Activated T-helper 9 cell treated with anti-CD3 and anti-CD28 coated beads, Interleukin-2, amount 50 U/mL, for 16 hours (primary cell): ENCODE measurements around the gene P2RX7.

Experiments used
- DNase-seq: peaks from one replicate; pipeline ENCODE4 v3.0.0-alpha.2; 2020; ENCODE audit warnings: low read depth

The P2RX7 gene

DNA sequence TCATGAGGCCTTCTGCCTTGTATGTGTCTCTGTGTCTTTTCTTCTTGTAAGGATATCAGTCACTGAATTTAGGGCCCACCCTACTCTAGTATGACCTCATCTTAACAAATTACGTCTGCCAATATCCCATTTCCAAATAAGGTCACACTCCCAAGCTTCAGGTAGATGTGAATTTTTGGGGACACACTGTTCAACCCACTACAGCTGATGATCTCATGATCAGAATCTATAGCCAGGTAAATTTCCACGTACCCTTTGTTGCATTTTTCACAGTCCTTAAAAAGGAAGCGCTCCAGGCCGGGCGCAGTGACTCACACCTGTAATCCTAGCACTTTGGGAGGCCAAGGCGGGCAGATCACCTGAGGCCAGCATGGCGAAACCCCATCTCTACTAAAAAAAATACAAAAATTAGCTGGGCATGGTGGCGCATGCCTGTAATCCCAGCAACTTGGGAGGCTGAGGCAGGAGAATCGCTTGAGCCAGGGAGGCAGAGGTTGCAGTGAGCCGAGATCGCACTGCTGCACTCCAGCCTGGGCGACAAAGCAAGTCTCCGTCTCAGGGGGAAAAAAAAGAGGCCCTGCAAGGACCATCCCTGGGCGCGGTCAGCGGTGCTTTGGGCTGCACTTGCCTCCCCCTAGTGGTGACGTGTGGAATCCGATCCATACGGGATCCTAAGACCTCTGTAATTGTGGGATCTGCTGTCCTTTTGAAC lies 97.3 kb downstream of the P2RX7 start:
- peak; percentile 43 for DNase-seq

DNA sequence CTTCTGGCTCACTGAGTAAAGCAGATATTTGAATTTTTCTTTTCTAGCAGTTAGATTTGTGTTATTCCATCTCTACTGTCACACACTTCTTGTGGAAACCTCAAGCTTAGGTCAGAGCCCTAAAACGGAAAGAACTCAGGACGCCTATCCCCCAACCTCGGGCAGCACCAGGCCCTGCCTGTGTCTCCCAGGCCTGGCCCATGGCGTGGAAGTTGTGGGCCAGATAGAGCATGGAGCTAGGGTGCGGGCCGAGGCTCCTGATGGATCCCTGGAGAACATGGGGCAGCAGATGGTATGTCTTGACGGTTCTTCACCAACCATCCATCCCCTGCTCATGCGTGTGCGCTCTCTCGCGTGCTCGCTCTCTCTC lies 97.8 kb downstream of the P2RX7 start:
- DNase-seq = no peak

DNA sequence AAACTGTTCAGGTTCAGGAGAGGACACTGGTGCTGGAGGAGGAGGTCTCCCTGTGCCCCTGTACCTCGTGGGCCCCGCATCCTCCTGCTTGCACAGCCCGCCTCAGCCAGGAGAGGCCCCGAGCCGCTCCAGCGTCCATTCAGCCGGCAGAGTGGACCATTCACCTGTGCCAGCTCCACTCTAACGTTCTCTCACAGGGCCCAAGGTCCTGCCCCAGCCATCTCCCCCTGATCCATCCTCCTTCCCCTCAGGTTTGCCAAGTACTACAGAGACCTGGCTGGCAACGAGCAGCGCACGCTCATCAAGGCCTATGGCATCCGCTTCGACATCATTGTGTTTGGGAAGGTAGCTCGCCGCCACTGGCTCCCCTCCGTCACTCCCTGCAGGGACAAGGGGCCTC lies 99.5 kb downstream of the P2RX7 start:
- no peak for DNase-seq

DNA sequence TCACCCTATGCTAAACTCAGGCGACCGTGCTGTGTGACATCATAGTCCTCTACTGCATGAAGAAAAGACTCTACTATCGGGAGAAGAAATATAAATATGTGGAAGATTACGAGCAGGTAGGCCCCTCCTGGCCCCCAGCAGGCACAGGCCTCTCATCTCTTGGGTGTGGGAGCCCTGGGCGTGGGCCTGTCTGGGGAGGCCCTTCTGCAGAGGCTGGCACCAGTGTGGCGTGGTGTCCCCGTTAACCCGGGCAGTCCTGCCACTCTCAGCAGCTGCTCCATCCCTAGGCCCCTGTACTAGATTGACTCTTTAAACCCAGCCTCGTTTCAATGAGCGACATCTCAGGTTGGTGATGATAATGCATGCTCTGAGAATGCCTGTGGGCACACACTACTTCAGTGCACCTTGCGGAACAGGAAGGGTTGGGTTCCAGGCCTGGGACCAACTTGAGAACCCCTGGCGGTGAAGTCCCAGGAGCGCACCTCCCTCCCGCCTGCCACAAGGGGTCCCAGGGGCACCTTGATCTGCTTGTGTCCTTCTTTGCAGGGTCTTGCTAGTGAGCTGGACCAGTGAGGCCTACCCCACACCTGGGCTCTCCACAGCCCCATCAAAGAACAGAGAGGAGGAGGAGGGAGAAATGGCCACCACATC lies 100.4 kb downstream of the P2RX7 start:
- no peak for DNase-seq

DNA sequence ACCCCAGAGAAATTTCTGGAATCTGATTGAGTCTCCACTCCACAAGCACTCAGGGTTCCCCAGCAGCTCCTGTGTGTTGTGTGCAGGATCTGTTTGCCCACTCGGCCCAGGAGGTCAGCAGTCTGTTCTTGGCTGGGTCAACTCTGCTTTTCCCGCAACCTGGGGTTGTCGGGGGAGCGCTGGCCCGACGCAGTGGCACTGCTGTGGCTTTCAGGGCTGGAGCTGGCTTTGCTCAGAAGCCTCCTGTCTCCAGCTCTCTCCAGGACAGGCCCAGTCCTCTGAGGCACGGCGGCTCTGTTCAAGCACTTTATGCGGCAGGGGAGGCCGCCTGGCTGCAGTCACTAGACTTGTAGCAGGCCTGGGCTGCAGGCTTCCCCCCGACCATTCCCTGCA lies 100.9 kb downstream of the P2RX7 start:
- DNase-seq = no peak

DNA sequence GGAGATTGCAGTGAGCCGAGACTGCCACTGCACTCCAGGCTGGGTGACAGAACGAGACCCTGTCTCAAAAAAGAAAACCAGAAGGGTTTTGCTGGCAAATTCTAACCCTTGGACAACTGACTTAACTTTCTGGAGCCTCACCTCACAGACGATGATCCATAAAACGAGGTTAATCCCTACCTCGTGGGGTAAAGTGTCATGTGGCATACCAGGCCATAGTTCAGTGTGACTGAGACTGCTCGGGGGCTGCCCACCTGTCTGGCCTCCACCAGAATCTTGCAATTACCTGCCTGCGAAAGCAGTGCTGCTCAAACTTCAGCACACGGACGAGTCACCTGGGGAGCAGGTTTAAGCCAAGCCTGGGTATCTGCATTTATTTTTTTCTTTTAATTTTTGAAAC lies 104.1 kb downstream of the P2RX7 start:
- DNase-seq = no peak

DNA sequence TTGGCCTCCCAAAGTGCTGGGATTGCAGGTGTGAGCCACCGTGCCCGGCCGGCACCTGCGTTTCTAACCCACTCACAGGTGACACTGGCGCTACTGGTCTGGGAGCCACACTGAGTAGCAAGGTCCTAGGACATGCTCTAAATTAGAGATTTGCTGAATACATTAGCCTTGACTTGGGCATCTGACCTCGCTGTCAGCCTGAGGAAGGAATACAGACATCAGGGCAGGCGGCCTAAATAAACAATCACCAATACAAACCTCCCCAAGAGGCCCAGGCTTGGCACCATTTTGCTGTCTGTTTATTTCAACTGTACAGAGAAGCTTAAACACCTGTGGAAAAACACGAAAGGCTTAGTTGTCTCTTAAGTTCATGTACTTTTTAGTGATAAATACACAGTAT lies 104.7 kb downstream of the P2RX7 start:
- no peak for DNase-seq
